HL-60 (cell line): ENCODE data around the gene SNX20.

Experiments used
- REST ChIP-seq: IDR thresholded peaks from 2 replicates; pipeline ENCODE4 v1.6.1; 2012; ENCODE audit warnings: low read depth; ENCODE audit not compliant: insufficient replicate concordance
- TF ChIP-seq, protein P1 (sequence below): IDR thresholded peaks from one replicate; pipeline ENCODE4 v1.5.1; 2011; ENCODE audit warnings: low read length, control low read depth, inconsistent platforms; ENCODE audit not compliant: insufficient read depth

DNA sequence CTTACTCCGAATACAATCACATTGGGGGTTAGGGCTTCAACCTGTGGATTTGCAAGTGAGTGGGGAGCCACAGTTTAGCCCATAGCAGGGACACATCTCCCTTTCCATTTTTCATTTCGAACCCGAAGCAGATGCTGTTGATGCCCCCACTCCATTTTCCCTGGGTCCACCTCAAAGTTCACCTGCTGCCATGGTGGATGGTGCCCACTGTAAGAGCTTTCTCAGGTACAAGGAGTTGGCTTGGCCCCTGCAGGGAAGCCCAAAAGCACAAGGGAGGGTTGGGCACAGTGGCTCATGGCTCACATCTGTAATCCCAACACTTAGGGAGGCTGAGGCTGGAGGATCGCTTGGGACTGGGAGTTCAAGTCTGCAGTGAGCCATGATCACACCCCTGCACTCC lies 51.8 kb downstream of the SNX20 start:
- TF ChIP-seq, protein P1, sequence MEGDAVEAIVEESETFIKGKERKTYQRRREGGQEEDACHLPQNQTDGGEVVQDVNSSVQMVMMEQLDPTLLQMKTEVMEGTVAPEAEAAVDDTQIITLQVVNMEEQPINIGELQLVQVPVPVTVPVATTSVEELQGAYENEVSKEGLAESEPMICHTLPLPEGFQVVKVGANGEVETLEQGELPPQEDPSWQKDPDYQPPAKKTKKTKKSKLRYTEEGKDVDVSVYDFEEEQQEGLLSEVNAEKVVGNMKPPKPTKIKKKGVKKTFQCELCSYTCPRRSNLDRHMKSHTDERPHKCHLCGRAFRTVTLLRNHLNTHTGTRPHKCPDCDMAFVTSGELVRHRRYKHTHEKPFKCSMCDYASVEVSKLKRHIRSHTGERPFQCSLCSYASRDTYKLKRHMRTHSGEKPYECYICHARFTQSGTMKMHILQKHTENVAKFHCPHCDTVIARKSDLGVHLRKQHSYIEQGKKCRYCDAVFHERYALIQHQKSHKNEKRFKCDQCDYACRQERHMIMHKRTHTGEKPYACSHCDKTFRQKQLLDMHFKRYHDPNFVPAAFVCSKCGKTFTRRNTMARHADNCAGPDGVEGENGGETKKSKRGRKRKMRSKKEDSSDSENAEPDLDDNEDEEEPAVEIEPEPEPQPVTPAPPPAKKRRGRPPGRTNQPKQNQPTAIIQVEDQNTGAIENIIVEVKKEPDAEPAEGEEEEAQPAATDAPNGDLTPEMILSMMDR = no peak
- no peak for TF ChIP-seq REST
